HepG2 (cell line): ENCODE data around the gene GADD45A. TPM values are rescaled to one million over a fixed set of nuclear protein-coding genes. Genes with fewer than 3 reads are reported as not detected.

Experiments used
- DNMT3B ChIP-seq: conservative IDR thresholded peaks from 2 replicates; pipeline ENCODE4 v1.6.1; 2016; ENCODE audit warnings: missing biosample characterization, control low read depth
- FOXK1 ChIP-seq: sonication (generic); formaldehyde crosslinking; IDR thresholded peaks from 2 replicates; pipeline ENCODE4 v1.4.0; 2020; ENCODE audit warnings: low read depth, missing genetic modification reagents, borderline replicate concordance
- GATAD2A ChIP-seq: IDR thresholded peaks from 2 replicates; pipeline ENCODE4 v1.6.1; 2016
- IRF9 ChIP-seq: sonication (generic); formaldehyde crosslinking; IDR thresholded peaks from 2 replicates; pipeline ENCODE4 v1.8.0; 2022; ENCODE audit warnings: missing genetic modification reagents, mild to moderate bottlenecking, borderline replicate concordance
- KLF13 ChIP-seq: sonication (generic); formaldehyde crosslinking; IDR thresholded peaks from 2 replicates; pipeline ENCODE4 v1.4.0; 2020; ENCODE audit warnings: mild to moderate bottlenecking, missing genetic modification reagents
- NR2F6 ChIP-seq, 2 experiments: IDR thresholded peaks; 2 replicates each; pipeline ENCODE4 v1.6.1; 2016; ENCODE audit warnings: antibody characterized with exemption in 1 of 2, mild to moderate bottlenecking in 1 of 2
- RBM22 ChIP-seq: fragments of 200-400 bp; formaldehyde crosslinking; optimal IDR thresholded peaks from 2 replicates; pipeline ENCODE3; 2017; ENCODE audit warnings: mild to moderate bottlenecking, low read length, moderate library complexity
- UBTF ChIP-seq: sonication (generic); formaldehyde crosslinking; IDR thresholded peaks from 2 replicates; pipeline ENCODE4 v1.4.0; 2020; ENCODE audit warnings: mild to moderate bottlenecking, missing genetic modification reagents
- ZBTB33 ChIP-seq: sonication (generic); formaldehyde crosslinking; IDR thresholded peaks from 2 replicates; pipeline ENCODE4 v1.4.0; 2020; ENCODE audit warnings: missing genetic modification reagents
- ZBTB39 ChIP-seq: sonication (generic); formaldehyde crosslinking; IDR thresholded peaks from 2 replicates; pipeline ENCODE4 v1.5.0; 2020; ENCODE audit warnings: missing genetic modification reagents
- ZFYVE20 ChIP-seq: sonication (generic); formaldehyde crosslinking; IDR thresholded peaks from 2 replicates; pipeline ENCODE4 v1.8.0; 2023; ENCODE audit warnings: low read depth, mild to moderate bottlenecking, moderate library complexity, missing genetic modification reagents, borderline replicate concordance
- ZMAT3 ChIP-seq: sonication (generic); formaldehyde crosslinking; conservative IDR thresholded peaks from 2 replicates; pipeline ENCODE4 v1.7.0; 2021; ENCODE audit warnings: missing genetic modification reagents
- ZMYM4 ChIP-seq: sonication (generic); formaldehyde crosslinking; IDR thresholded peaks from 2 replicates; pipeline ENCODE4 v1.8.1; 2023; ENCODE audit warnings: mild to moderate bottlenecking, missing genetic modification reagents
- ZNF138 ChIP-seq: sonication (generic); formaldehyde crosslinking; IDR thresholded peaks from 2 replicates; pipeline ENCODE4 v1.5.0; 2020; ENCODE audit warnings: mild to moderate bottlenecking, low read depth, missing genetic modification reagents
- ZNF292 ChIP-seq: sonication (generic); formaldehyde crosslinking; IDR thresholded peaks from 2 replicates; pipeline ENCODE4 v1.8.1; 2022; ENCODE audit warnings: mild to moderate bottlenecking, low read depth, missing genetic modification reagents, borderline replicate concordance
- ZNF335 ChIP-seq: sonication (generic); formaldehyde crosslinking; IDR thresholded peaks from 2 replicates; pipeline ENCODE4 v1.4.0; 2020; ENCODE audit warnings: missing genetic modification reagents
- ZNF614 ChIP-seq: IDR thresholded peaks from 2 replicates; pipeline ENCODE4 v1.6.1; 2018; ENCODE audit warnings: missing biosample characterization, missing genetic modification reagents, inconsistent platforms, borderline replicate concordance
- ZNF629 ChIP-seq: sonication (generic); formaldehyde crosslinking; conservative IDR thresholded peaks from 2 replicates; pipeline ENCODE4 v1.5.0; 2020; ENCODE audit warnings: missing genetic modification reagents
- ZNF691 ChIP-seq: sonication (generic); formaldehyde crosslinking; IDR thresholded peaks from 2 replicates; pipeline ENCODE4 v1.4.0; 2020; ENCODE audit warnings: missing genetic modification reagents, low read depth, mild to moderate bottlenecking, borderline replicate concordance
- ZNF713 ChIP-seq: sonication (generic); formaldehyde crosslinking; IDR thresholded peaks from 2 replicates; pipeline ENCODE4 v1.4.0; 2020; ENCODE audit warnings: mild to moderate bottlenecking, missing genetic modification reagents
- ZNF777 ChIP-seq: sonication (generic); formaldehyde crosslinking; IDR thresholded peaks from 2 replicates; pipeline ENCODE4 v1.4.0; 2020; ENCODE audit warnings: missing genetic modification reagents
- polyA plus RNA-seq, 8 experiments: library from polyadenylated mRNA; depleted of rRNA in 3 of 8; stranded (reverse) in 7 of 8; unstranded in 1 of 8; fragments of >200 nt; fragmentation: Illumina TruSeq in 4 of 8; extraction: Trizol in 4 of 8; gene quantifications; 2 replicates each; pipeline versions ENCODE4 v1.2.1 to v1.2.3, GENCODE V29; 2011 to 2016; ENCODE audit warnings: low read depth in 4 of 8, missing spikeins in 1 of 8, mixed read lengths in 1 of 8; ENCODE audit not compliant: insufficient read depth in 1 of 8
- total RNA-seq, 5 experiments: library from RNA; depleted of rRNA; stranded (reverse); fragments of >200 nt; fragmentation: Illumina TruSeq; extraction: Trizol; gene quantifications; 2 replicates each; pipeline ENCODE4 v1.2.3, GENCODE V29; 2016; ENCODE audit warnings: low read depth in 1 of 5

GADD45A gene
- total and polyA plus RNA-seq, 2 of the 13 experiments (the other 11 are each of a cell fraction or from before 2014, with no cell fraction given) = 33.2 to 46.2 TPM

- no peak for TF ChIP-seq ZBTB39 (CRISPR knock-in tag)
- TF ChIP-seq ZNF292 (CRISPR knock-in tag) = no peak
- TF ChIP-seq ZMAT3 (CRISPR knock-in tag) = no peak
- TF ChIP-seq UBTF (CRISPR knock-in tag) = no peak
- TF ChIP-seq ZNF777 (CRISPR knock-in tag) = no peak
- no peak for TF ChIP-seq IRF9 (CRISPR knock-in tag)
- peak; percentile 73 for TF ChIP-seq GATAD2A (CRISPR knock-in tag)
- no peak for TF ChIP-seq KLF13
- TF ChIP-seq RBM22 = no peak
- no peak for TF ChIP-seq ZNF629 (CRISPR knock-in tag)
- TF ChIP-seq NR2F6 (IDR thresholded peaks at IDR 0.05) = peak; percentile 73
- TF ChIP-seq NR2F6 (CRISPR knock-in tag; IDR thresholded peaks at IDR 0.05) = peak; percentile 83
- TF ChIP-seq DNMT3B (CRISPR knock-in tag) = no peak
- no peak for TF ChIP-seq ZNF335 (CRISPR knock-in tag)
- TF ChIP-seq ZFYVE20 (CRISPR knock-in tag) = no peak
- no peak for TF ChIP-seq ZBTB33
- peak; percentile 79 for TF ChIP-seq ZMYM4
- no peak for TF ChIP-seq ZNF138 (CRISPR knock-in tag)
- TF ChIP-seq ZNF691 (CRISPR knock-in tag) = no peak
- 0 out of 2 replicates have a peak, but pooled peaks have one; percentile 39 for TF ChIP-seq FOXK1 (CRISPR knock-in tag)
- 0 out of 2 replicates have a peak, but pooled peaks have one; percentile 38 for TF ChIP-seq ZNF614 (CRISPR knock-in tag)
- no peak for TF ChIP-seq ZNF713
These were observed 39.4 kb upstream of the GADD45A start (continued) for GRCh38 chr1:67645495-67646144.
